Stimulated activated CD8-positive, alpha-beta memory T cell treated with anti-CD3 and anti-CD28 coated beads, Interleukin-2, amount 100 ng/mL, for 1 hour (primary cell): ENCODE measurements around the gene ASXL3.

Source experiments
- DNase-seq, 2 donors: peaks; one replicate each; pipeline ENCODE4 v3.0.0-alpha.2; 2020; ENCODE audit warnings: low read depth in 2 of 2

The ASXL3 gene

GRCh38 chr18:33716061-33716683 is 138.2 kb downstream of the ASXL3 start:
- DNase-seq: no peak

GRCh38 chr18:33717339-33717738 is 139.3 kb downstream of the ASXL3 start:
- no peak for DNase-seq

GRCh38 chr18:33720133-33720532 is 142.1 kb downstream of the ASXL3 start:
- DNase-seq: no peak

- DNase-seq: no peak
Measured at GRCh38 chr18:33729556-33729955, 151.5 kb downstream of the ASXL3 start.

- DNase-seq: no peak
Measured at GRCh38 chr18:33733376-33733775, 155.4 kb downstream of the ASXL3 start.

- no peak for DNase-seq
Measured at GRCh38 chr18:33735428-33735827, 157.4 kb downstream of the ASXL3 start.

- DNase-seq: no peak
Measured at GRCh38 chr18:33741760-33742159, 163.7 kb downstream of the ASXL3 start.

- DNase-seq: no peak
Measured at GRCh38 chr18:33744032-33744697, 166.1 kb downstream of the ASXL3 start.

- DNase-seq: no peak
Measured at GRCh38 chr18:33745151-33745795, 167.3 kb downstream of the ASXL3 start.

GRCh38 chr18:33745871-33746545 is 168.0 kb downstream of the ASXL3 start:
- no peak for DNase-seq

- DNase-seq: no peak
Measured at GRCh38 chr18:33749834-33750233, 171.8 kb downstream of the ASXL3 start.

- no peak for DNase-seq
Measured at GRCh38 chr18:33750366-33750765, 172.3 kb downstream of the ASXL3 start.

GRCh38 chr18:33751613-33752221 is 173.7 kb downstream of the ASXL3 start:
- no peak for DNase-seq

- DNase-seq: no peak
Measured at GRCh38 chr18:33755391-33755790, 177.4 kb downstream of the ASXL3 start.

- DNase-seq: no peak
Measured at GRCh38 chr18:33755931-33756560, 178.0 kb downstream of the ASXL3 start.

- DNase-seq: no peak
Measured at GRCh38 chr18:33757037-33757436, 179.0 kb downstream of the ASXL3 start.

GRCh38 chr18:33761363-33761762 is 183.3 kb downstream of the ASXL3 start:
- DNase-seq: no peak

- no peak for DNase-seq
Measured at GRCh38 chr18:33781429-33781828, 203.4 kb downstream of the ASXL3 start.
